Activated CD4-positive, alpha-beta T cell treated with anti-CD3 and anti-CD28 coated beads, Interleukin-2, amount 10 ng/mL, durations not matched to agents 24 days and 14 days (primary cell): ENCODE data around the gene TCP11L1. TPM values are rescaled to one million over a fixed set of nuclear protein-coding genes. Genes with fewer than 3 reads are reported as not detected.

ENCODE experiments used
- DNase-seq: peaks from one replicate; pipeline ENCODE4 v3.0.0; 2022
- H3K27ac Mint-ChIP-seq: one replicate; pipeline ENCODE4 v1.8.0; 2022; ENCODE audit warnings: mild to moderate bottlenecking, mixed read lengths
- H3K27me3 Mint-ChIP-seq: one replicate; pipeline ENCODE4 v1.8.0; 2022; ENCODE audit warnings: mixed read lengths
- H3K36me3 Mint-ChIP-seq: one replicate; pipeline ENCODE4 v1.8.0; 2022; ENCODE audit warnings: low read depth, mild to moderate bottlenecking, mixed read lengths
- H3K4me1 Mint-ChIP-seq: one replicate; pipeline ENCODE4 v1.8.0; 2021; ENCODE audit warnings: mixed read lengths
- H3K4me3 Mint-ChIP-seq: one replicate; pipeline ENCODE4 v1.8.0; 2022; ENCODE audit warnings: mild to moderate bottlenecking, moderate library complexity, mixed read lengths
- H3K9me3 Mint-ChIP-seq: one replicate; pipeline ENCODE4 v1.8.0; 2021; ENCODE audit warnings: mixed read lengths
- intact Hi-C: fragments of 100-400 bp; cut with micrococcal nuclease; formaldehyde crosslinking; loops from one replicate; pipeline ENCODE4 v1.15.1; 2023
- total RNA-seq: library from RNA; stranded (reverse); gene quantifications from 2 replicates; pipeline ENCODE4 v1.2.3, GENCODE V29; 2022

The TCP11L1 gene
- total RNA-seq, 1 donor from 2014 or later, result 12.5 TPM

- H3K27ac Mint-ChIP-seq, result peak overlapping the region; percentile 75
These were observed 24.9 kb downstream of the TCP11L1 start for GRCh38 chr11:33064033-33064825.

DNA sequence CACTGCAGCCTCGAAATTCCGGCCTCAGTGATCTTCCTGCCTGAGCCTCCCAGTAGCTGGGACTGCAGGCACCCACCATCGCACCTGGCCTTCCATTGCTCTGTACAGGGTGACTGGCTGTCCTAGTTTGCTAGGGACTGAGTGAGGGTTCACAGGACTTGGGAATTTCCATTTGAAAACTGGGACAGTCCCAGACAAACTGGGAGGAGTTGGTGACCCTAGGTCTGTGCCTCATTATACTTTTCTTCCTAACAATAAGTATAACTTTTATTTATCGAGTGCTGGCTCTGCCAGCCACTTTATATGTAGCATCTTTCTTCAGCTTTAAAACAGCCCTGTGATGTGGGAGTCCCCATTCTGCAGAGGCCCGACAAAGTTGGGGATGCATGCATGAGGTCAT lies 25.5 kb downstream of the TCP11L1 start:
- DNase-seq, result no peak
- H3K36me3 Mint-ChIP-seq, result peaks cover 42% of the 10 kb centered on the region
- H3K4me1 Mint-ChIP-seq, result peaks cover 38% of the 10 kb centered on the region
- H3K27me3 Mint-ChIP-seq, result no peaks in the 10 kb centered on the region
- intact Hi-C loops, result loop anchor here (1.0 to 10.0 kb wide), 4 partner anchors 105 to 256 kb away; partner anchors contain the start of gene HIPK3
- H3K4me3 Mint-ChIP-seq, result peak overlapping the region; percentile 37
- peak overlapping the region; percentile 22 for H3K27ac Mint-ChIP-seq
- no peaks in the 10 kb centered on the region for H3K9me3 Mint-ChIP-seq

More at GRCh38 chr11:33064033-33064825, 24.9 kb downstream of the TCP11L1 start:
- intact Hi-C loops, result loop anchor here (5.0 to 10.0 kb wide), 2 partner anchors 191 to 242 kb away; partner anchors contain the start of gene HIPK3
- Mint-ChIP-seq H3K9me3 (no peaks in the 10 kb centered on the region), H3K36me3 (peaks cover 48% of the 10 kb centered on the region), H3K4me1 (peaks cover 38% of the 10 kb centered on the region), H3K27me3 (no peaks in the 10 kb centered on the region), H3K4me3 (peak overlapping the region; percentile 37)
- no peak for DNase-seq

GRCh38 chr11:33065445-33066178 lies 26.2 kb downstream of the TCP11L1 start:
- no peak overlapping the region for H3K27ac Mint-ChIP-seq
- H3K4me3 Mint-ChIP-seq, result no peak overlapping the region
- DNase-seq, result peak; percentile 91
- H3K9me3 Mint-ChIP-seq, result no peaks in the 10 kb centered on the region
- peaks cover 32% of the 10 kb centered on the region for H3K4me1 Mint-ChIP-seq
- H3K36me3 Mint-ChIP-seq, result peaks cover 34% of the 10 kb centered on the region
- H3K27me3 Mint-ChIP-seq, result no peaks in the 10 kb centered on the region
- intact Hi-C loops, result loop anchor here (1.0 to 10.0 kb wide), 3 partner anchors 105 to 256 kb away; partner anchors contain the start of gene HIPK3

DNA sequence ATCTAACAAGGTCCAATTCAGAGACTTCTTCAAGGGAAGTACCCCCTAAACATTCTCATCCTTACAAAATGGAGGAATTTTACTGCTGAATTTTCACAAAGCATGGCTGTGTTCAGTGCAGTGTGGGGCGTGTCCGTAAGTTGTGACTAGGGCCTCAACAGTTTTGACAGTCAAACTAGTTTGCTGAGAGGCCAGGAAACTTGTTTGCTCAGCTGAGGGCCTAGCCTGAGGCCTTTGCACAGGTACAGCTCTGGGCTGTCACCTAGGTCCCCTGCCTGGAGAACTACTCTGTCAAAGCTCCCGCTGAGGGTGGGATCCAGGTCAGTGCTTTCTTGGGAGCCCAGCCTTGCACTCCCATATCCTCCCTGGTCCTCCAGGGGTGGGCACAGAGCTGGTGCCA lies 27.9 kb downstream of the TCP11L1 start:
- H3K9me3 Mint-ChIP-seq, result no peaks in the 10 kb centered on the region
- no peak for DNase-seq
- H3K4me3 Mint-ChIP-seq, result no peak overlapping the region
- H3K27me3 Mint-ChIP-seq, result no peaks in the 10 kb centered on the region
- H3K27ac Mint-ChIP-seq, result no peak overlapping the region
- peaks cover 37% of the 10 kb centered on the region for H3K36me3 Mint-ChIP-seq
- intact Hi-C loops, result loop anchor here (10.0 kb wide), 1 partner anchor 188 kb away; the partner anchor contains the start of gene HIPK3
- peaks cover 26% of the 10 kb centered on the region for H3K4me1 Mint-ChIP-seq

GRCh38 chr11:33068611-33069340 lies 29.4 kb downstream of the TCP11L1 start:
- intact Hi-C loops, result loop anchor here (10.0 kb wide), 1 partner anchor 186 kb away; the partner anchor contains the start of gene HIPK3
- H3K27me3 Mint-ChIP-seq, result no peaks in the 10 kb centered on the region
- no peak overlapping the region for H3K4me3 Mint-ChIP-seq

DNA sequence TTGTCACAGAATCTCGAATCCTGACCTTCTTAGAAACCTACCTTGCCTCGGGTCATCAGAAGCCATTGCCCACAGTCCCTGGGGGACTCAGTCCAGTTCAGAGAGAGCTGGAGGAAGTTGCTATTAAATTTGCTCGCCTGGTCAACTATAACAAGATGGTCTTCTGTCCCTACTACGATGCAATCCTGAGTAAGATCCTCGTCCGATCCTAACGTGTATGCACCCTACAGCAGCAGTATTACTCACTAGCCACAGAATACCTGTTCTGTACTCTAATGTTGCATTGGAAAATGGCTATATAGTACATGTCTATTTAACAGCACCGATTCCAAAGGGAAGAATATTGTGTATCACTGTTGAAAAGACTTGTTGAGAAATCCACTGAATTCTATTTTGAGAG lies 33.1 kb downstream of the TCP11L1 start:
- Mint-ChIP-seq H3K4me1 (no peaks in the 10 kb centered on the region), H3K36me3 (peaks cover 51% of the 10 kb centered on the region), H3K4me3 (no peak overlapping the region), H3K9me3 (no peaks in the 10 kb centered on the region), H3K27ac (no peak overlapping the region), H3K27me3 (no peaks in the 10 kb centered on the region)
- intact Hi-C loops, result no loop called here
- no peak for DNase-seq

More at GRCh38 chr11:33068611-33069340, 29.4 kb downstream of the TCP11L1 start:
- peaks cover 40% of the 10 kb centered on the region for H3K36me3 Mint-ChIP-seq
- no peak overlapping the region for H3K27ac Mint-ChIP-seq
- H3K9me3 Mint-ChIP-seq, result no peaks in the 10 kb centered on the region
- DNase-seq, result no peak
- peaks cover 13% of the 10 kb centered on the region for H3K4me1 Mint-ChIP-seq

GRCh38 chr11:33083918-33084317 lies 44.5 kb downstream of the TCP11L1 start:
- Mint-ChIP-seq H3K4me3 (no peak overlapping the region), H3K9me3 (no peaks in the 10 kb centered on the region), H3K36me3 (peaks cover 44% of the 10 kb centered on the region), H3K27me3 (no peaks in the 10 kb centered on the region), H3K4me1 (no peaks in the 10 kb centered on the region), H3K27ac (no peak overlapping the region)
- intact Hi-C loops, result no loop called here
- no peak for DNase-seq

DNA sequence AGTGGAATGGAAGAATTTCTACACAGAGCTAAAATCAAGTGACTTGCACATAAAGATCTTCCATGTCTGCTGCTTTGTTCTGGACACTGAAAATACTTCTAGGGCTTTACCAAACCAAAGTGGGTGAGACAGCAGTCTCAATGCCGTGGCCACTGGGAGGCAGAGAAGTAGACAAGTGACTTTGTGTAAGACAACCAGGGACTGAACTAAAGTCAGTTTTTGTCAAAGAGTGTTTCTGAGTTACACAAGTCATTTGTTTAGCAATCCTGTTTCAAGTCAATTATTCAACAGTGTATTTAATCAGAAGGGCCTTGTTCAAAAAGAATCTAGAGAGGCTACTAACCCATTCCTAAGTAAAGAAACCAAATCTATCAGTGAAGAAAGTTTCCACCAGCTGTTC lies 46.6 kb downstream of the TCP11L1 start:
- H3K4me1 Mint-ChIP-seq, result no peaks in the 10 kb centered on the region
- no peaks in the 10 kb centered on the region for H3K9me3 Mint-ChIP-seq
- H3K36me3 Mint-ChIP-seq, result peaks cover 47% of the 10 kb centered on the region
- no peak overlapping the region for H3K4me3 Mint-ChIP-seq
- no peak for DNase-seq
- intact Hi-C loops, result no loop called here
- no peaks in the 10 kb centered on the region for H3K27me3 Mint-ChIP-seq
- H3K27ac Mint-ChIP-seq, result no peak overlapping the region

DNA sequence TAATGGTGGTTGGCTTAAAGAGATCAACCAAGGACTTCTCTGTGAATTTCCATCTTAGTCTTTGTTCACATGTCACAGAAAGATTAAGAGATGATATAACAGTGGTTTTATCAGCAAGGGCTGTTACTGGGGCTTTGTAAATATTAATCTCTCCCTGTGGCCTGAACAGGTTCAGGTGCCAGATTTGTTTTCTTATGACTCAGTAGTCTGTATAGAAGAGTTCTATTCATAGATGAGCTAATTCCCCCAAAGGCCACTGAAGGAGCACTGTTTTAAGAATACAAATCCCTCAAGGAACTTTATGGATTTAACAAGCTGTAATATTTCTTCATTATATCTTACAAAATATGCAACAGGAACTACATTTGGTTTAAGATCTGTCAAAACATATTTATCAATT lies 50.4 kb downstream of the TCP11L1 start:
- Mint-ChIP-seq H3K9me3 (no peaks in the 10 kb centered on the region), H3K36me3 (peaks cover 34% of the 10 kb centered on the region), H3K27me3 (no peaks in the 10 kb centered on the region), H3K4me1 (no peaks in the 10 kb centered on the region), H3K27ac (no peak overlapping the region), H3K4me3 (no peak overlapping the region)
- no peak for DNase-seq
- intact Hi-C loops, result no loop called here

- Mint-ChIP-seq H3K4me3 (no peak overlapping the region), H3K4me1 (peaks cover 2% of the 10 kb centered on the region), H3K9me3 (no peaks in the 10 kb centered on the region), H3K27ac (no peak overlapping the region), H3K36me3 (peaks cover 41% of the 10 kb centered on the region), H3K27me3 (no peaks in the 10 kb centered on the region)
- intact Hi-C loops, result no loop called here
- no peak for DNase-seq
These were observed 54.8 kb downstream of the TCP11L1 start for GRCh38 chr11:33094157-33094556.

DNA sequence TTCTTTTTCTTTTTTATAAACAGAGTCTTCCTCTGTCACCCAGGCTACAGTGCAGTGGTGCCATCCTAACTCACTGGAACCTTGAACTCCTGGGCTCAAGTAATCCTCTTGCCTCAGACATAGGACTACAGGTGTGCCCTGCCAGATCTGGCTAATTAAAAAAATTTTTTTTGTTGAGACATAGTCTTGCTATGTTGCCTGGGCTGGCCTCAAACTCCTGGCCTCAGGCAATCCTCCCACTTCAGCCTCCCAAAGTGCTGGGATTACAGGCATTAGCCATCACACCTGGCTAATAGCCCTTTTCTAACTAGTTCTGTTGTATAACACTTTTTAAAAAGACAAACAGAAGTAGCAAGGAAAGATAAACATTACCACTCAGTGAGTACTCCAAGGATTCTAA lies 64.5 kb downstream of the TCP11L1 start:
- H3K4me3 Mint-ChIP-seq, result no peak overlapping the region
- no peaks in the 10 kb centered on the region for H3K4me1 Mint-ChIP-seq
- peaks cover 38% of the 10 kb centered on the region for H3K36me3 Mint-ChIP-seq
- no peaks in the 10 kb centered on the region for H3K27me3 Mint-ChIP-seq
- no peak overlapping the region for H3K27ac Mint-ChIP-seq
- no peaks in the 10 kb centered on the region for H3K9me3 Mint-ChIP-seq
- intact Hi-C loops, result no loop called here
- DNase-seq, result no peak

- intact Hi-C loops, result no loop called here
- H3K27me3 Mint-ChIP-seq, result no peaks in the 10 kb centered on the region
- H3K27ac Mint-ChIP-seq, result no peak overlapping the region
- no peaks in the 10 kb centered on the region for H3K4me1 Mint-ChIP-seq
- H3K9me3 Mint-ChIP-seq, result no peaks in the 10 kb centered on the region
- H3K4me3 Mint-ChIP-seq, result no peak overlapping the region
- peaks cover 11% of the 10 kb centered on the region for H3K36me3 Mint-ChIP-seq
- no peak for DNase-seq
These were observed 70.0 kb downstream of the TCP11L1 start for GRCh38 chr11:33109294-33109895.

GRCh38 chr11:33110083-33110482 lies 70.7 kb downstream of the TCP11L1 start:
- Mint-ChIP-seq H3K27me3 (no peaks in the 10 kb centered on the region), H3K4me3 (no peak overlapping the region), H3K36me3 (peaks cover 7% of the 10 kb centered on the region), H3K4me1 (no peaks in the 10 kb centered on the region), H3K27ac (no peak overlapping the region), H3K9me3 (no peaks in the 10 kb centered on the region)
- no peak for DNase-seq
- intact Hi-C loops, result loop anchor here (1.0 kb wide), 1 partner anchor 10 kb away; no protein-coding TSS in a partner anchor
